HG03378 (cell line): ENCODE results near the gene CNP.
"Not testable (repeated sequence)": the region's sequence is repeated elsewhere in the genome, so short reads cannot be mapped to it uniquely, and the experiment has no call there.

ENCODE experiments used
- ATAC-seq: cut with Tn5 transposase; IDR thresholded peaks from one replicate; pipeline ENCODE4 v1.9.1; 2021; ENCODE audit warnings: mild to moderate bottlenecking, moderate library complexity; ENCODE audit not compliant: unreplicated experiment

Gene CNP

GRCh38 chr17:41966463-41967140 lies at the start of gene CNP:
Gene CNP (plus strand): TSS chr17:41966795. CDS start chr17:41966885, 90 bp downstream.
- ATAC-seq: no peak

- ATAC-seq: no peak
Observed at GRCh38 chr17:41917192-41917591, 49.4 kb upstream of the CNP start.

- peak; percentile 12 for ATAC-seq
Observed at GRCh38 chr17:41917679-41918313, 48.8 kb upstream of the CNP start.

- peak; percentile 53 for ATAC-seq
Observed at GRCh38 chr17:41918314-41919164, 48.1 kb upstream of the CNP start, which contains the start of gene ACLY. Gene ACLY (minus strand): TSS chr17:41918951. CDS start chr17:41913873, 5,078 bp downstream.

- ATAC-seq: no peak
Observed at GRCh38 chr17:41919165-41919817, 47.3 kb upstream of the CNP start.

- ATAC-seq: no peak
Observed at GRCh38 chr17:41919840-41920579, 46.6 kb upstream of the CNP start.

- ATAC-seq: no peak
Observed at GRCh38 chr17:41920580-41920955, 46.0 kb upstream of the CNP start.

GRCh38 chr17:41925991-41926590 lies 40.5 kb upstream of the CNP start:
- ATAC-seq: no peak

GRCh38 chr17:41928693-41929251 lies 37.8 kb upstream of the CNP start:
- no peak for ATAC-seq

GRCh38 chr17:41930009-41930832 lies 36.4 kb upstream of the CNP start, which contains the start of gene ODAD4:
Gene ODAD4 (plus strand): TSS chr17:41930617. CDS start chr17:41930724, 107 bp downstream.
- ATAC-seq: peak; percentile 80

GRCh38 chr17:41930833-41931156 lies 35.8 kb upstream of the CNP start:
- peak; percentile 20 for ATAC-seq

- ATAC-seq: not testable (repeated sequence)
Observed at GRCh38 chr17:41931715-41932114, 34.9 kb upstream of the CNP start.

GRCh38 chr17:41932816-41933389 lies 33.7 kb upstream of the CNP start:
- ATAC-seq: no peak

- ATAC-seq: no peak
Observed at GRCh38 chr17:41935641-41936040, 31.0 kb upstream of the CNP start.

GRCh38 chr17:41937970-41938954 lies 28.3 kb upstream of the CNP start:
- ATAC-seq: no peak

- no peak for ATAC-seq
Observed at GRCh38 chr17:41939044-41939692, 27.4 kb upstream of the CNP start.

GRCh38 chr17:41939693-41940090 lies 26.9 kb upstream of the CNP start:
- ATAC-seq: no peak
